Activated CD8-positive, alpha-beta memory T cell treated with anti-CD3 and anti-CD28 coated beads, Interleukin-2, amount 50 U/mL, for 1 hour (primary cell): ENCODE measurements around the gene CLEC16A.
"Not testable (repeated sequence)": the region's sequence is repeated elsewhere in the genome, so short reads cannot be mapped to it uniquely, and the experiment has no call there.

ENCODE experiments used
- DNase-seq: peaks from one replicate; pipeline ENCODE4 v3.0.0-alpha.2; 2020; ENCODE audit errors: extremely low read depth

CLEC16A gene

GRCh38 chr16:11101283-11101682 is 156.9 kb downstream of the CLEC16A start:
- no peak for DNase-seq

- no peak for DNase-seq
These were observed 157.5 kb downstream of the CLEC16A start for GRCh38 chr16:11101695-11102522.

GRCh38 chr16:11102523-11102898 is 158.1 kb downstream of the CLEC16A start:
- no peak for DNase-seq

DNA sequence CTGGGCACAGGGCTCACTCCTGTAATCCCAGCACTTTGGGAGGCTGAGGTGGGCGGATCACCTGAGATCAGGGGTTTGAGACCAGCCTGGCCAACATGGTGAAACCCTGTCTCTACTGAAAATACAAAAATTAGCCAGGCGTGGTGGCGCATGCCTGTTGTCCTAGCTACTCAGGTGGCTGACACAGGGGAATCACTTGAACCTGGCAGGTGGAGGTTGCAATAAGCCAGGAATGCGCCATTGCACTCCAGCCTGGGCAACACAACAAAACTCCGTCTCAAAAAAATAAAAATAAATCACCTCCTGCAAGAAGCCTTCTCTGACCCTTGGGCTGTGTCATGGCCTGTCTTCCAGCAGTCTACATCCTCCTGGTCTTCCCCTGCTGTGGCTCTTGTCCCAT is 158.9 kb downstream of the CLEC16A start:
- not testable (repeated sequence) for DNase-seq

DNA sequence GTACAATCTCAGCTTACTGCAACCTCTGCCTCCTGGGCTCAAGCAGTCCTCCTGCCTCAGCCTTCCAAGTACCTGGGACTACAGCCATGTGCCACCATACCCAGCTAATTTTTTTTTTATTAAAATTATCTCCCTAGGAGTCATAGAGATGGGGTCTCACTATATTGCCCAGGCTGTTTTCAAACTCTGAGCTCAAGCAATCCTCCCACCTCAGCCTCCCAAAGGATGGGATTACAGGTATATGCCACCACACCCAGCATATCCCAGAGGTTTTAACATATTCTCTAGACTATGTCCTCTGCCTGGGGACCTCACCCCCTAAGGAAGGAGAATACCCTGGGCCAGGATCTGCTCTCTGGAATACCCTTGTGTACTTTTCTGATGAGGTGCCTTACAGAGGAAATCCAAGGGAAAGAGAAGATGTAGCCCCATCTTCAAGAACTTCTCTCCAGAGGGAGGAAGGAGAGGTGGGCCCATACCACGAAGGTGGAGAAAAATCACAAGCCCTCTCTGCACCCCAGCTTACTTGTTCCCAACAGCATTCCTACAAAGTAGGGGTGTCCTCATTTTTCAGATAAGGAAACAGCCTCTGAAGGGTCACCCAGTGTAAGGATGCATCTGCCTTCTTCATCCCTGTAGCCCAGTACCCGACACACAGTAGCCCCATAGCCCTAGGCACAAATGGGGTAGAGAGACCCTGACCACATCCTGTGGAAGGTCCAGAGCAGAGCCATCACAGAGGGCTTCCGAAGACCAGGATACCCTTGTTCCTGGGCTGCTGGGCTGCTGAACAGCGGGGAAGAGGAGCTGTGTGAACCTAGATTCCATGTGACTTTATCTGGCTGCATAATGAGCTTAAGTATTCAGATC is 160.0 kb downstream of the CLEC16A start:
- no peak for DNase-seq

DNA sequence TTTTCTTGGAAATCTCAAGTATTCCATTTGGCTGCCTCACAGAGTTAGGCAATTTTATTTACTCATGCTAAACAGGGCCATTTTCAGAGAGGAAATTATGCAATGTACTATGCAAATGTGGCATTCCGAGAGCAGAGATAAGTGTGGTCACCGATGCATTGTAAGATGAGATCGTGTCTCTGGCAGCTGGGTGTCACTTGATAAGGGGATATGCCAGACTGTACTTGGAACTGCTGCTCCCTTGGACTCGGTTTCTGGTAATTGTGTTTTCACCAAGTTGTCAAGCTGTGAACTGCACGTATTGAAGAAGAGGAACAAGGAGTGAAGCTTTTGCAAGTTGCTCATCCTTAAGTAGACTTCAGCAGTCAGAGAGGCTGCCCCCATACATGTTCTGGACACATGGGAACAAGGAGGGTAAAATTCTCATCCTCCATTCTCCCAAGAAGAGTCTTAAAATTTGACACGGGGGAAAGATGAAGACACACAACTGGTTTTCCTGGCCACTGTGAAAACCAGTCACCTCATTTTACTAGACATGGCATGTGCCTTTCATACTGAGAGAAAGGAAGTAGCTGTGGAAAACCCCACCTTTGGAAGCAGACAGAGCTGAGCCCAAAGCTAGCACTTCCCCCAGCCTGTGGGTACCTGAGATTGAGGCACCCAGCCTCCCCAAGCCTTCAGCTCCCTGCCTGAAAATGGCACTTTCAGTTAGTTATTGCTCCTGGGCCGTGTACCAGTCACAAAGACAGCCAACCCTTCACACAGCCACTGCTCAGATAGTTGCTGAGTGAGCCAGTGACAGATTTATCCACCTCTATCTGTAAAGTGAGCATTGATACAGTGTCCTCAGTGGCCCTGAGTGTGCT is 160.9 kb downstream of the CLEC16A start:
- DNase-seq, result no peak

- DNase-seq, result no peak
These were observed 162.4 kb downstream of the CLEC16A start for GRCh38 chr16:11106726-11107125.

DNA sequence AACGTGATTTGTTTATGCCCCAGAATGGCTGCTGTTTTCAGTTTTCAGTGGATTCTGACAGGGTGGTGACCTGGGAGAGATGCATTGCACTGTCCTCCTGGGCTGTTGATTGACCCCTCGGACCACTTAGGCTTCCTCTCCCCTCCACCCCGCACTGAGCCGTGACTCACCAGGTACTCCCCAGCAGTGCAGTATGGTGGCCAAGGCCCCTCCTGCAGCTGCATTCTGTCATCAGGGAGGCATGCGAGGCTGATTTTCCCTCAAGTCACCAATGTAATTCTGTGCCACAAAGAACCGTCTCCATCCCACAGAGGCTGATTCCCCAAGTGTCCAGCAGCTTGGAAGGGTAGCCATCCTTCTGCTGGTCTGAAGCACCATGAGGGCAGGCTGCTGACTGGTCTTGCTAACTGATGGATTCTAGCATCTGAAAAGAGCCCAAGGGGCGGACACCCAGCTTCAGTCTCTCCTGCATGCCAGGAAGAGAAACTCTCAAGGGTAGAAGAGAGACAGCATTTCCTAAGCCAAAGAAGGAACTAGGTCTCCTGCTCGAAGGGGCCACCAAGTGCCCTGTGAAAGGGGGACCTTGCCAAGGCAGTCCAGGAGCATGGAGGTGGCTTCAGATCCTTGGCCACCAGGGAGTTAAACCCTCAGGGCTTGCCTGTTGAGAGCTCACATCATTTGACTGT is 163.6 kb downstream of the CLEC16A start:
- DNase-seq, result no peak

DNA sequence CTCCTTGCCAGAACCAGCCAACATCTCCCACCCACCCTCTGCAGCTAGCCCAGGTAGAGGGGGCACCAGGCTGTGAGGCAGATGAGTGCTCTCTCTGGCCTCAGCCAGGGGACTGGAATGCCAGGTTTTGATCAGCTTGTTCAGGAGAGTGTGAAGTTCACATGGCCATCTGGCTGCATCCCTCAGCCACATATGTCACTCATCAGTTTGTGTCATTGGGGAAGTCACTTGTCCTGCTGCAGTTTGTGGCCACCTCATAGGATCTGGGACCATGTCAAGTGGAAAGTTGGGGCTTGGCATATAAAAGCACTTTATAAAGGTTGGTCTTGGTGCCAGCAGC is 164.1 kb downstream of the CLEC16A start:
- no peak for DNase-seq

DNA sequence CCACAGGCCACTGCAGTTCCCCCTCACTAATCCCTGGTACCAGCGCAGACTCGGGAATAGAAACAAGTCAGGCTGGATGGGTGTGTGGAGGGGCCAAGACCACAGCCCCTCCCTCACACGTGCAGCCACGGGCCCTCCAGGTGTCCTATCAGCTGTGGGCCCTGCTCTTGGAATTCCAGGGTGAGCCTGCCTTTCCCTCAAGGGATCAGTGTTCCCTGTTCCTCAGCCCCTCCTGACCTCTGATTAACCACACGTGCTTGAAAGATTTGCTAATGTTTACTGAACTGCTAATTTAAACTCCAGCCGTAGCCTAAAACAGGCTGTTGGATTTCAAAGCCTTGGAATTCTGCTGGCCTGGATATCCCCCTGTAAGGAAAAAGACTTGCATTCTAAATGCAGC is 165.2 kb downstream of the CLEC16A start:
- DNase-seq, result no peak

- no peak for DNase-seq
These were observed 166.8 kb downstream of the CLEC16A start for GRCh38 chr16:11111150-11111549.

DNA sequence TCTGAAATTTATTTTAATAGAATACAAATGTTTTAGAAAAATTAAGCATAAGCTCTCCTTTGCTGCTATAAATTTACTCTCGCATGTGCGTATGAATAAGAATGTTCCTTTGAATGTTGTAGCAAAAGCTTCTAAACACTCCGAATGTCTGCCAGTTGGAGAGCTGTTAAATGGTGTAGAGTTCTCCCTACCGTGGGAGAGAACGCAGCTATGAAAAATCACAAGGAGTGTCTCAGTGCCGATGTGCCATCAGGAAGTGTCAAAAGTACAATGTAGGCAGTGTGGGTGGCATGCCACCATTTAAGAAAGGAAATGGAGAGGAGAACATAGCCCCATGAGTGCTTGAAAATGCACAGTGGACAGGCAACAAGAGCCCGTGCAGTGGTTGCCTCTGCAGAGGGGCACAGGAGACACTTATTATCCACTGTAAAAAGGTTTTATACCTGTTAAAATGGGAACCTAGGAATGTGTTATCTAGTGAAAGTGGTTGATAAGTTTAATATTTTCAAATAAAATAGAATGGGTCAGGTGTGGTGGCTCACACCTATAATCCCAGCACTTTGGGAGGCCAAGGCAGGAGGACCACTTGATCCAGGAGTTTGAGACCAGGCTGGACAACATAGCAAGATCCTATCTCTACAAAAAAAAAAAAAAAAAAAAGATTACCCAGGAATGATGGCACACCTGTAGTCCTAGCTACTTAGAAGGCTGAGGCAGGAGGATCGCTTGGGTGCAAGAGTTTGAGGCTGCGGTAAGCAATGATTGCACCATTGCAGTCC is 167.7 kb downstream of the CLEC16A start:
- DNase-seq, result no peak

GRCh38 chr16:11112723-11113348 is 168.5 kb downstream of the CLEC16A start:
- DNase-seq, result no peak

DNA sequence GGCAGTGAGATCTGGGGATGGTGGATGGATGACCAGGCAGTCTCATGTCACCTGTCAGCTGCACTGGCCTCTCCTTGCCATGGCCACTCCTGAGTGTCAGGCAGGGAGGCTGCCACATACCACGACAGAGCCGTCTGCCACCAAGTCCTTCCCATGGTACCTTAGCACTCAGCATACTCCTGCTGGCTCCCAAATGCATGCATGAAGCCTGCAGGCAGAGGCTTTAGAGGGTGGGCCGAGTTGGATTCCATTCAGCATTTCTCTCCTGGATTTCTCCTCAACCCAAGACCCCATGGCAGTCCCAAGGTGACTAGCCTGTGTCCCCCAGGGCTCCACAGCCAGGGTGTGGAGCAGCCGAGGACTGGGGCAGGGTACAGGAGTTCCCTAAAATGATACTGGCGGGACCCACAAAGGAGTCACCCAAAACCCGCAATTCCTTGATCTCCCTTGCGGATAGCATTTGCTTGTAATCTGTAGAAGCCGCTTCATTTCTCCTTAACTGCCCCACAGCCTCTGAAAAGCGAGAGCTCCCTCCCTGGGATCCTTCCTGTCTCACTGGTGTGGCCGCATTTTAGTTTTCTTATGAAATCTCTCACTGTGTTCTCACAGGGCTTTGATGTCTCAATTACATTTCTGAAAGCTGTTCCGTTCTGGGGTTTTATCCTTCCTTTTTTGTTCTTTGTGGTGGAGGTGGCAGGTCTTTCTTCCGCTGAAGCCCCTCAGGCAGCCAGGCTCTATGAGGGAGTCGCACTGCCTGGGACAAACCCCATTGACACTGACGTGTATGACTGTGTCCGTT is 170.2 kb downstream of the CLEC16A start:
- DNase-seq, result no peak

GRCh38 chr16:11117576-11118211 is 173.3 kb downstream of the CLEC16A start:
- no peak for DNase-seq

DNA sequence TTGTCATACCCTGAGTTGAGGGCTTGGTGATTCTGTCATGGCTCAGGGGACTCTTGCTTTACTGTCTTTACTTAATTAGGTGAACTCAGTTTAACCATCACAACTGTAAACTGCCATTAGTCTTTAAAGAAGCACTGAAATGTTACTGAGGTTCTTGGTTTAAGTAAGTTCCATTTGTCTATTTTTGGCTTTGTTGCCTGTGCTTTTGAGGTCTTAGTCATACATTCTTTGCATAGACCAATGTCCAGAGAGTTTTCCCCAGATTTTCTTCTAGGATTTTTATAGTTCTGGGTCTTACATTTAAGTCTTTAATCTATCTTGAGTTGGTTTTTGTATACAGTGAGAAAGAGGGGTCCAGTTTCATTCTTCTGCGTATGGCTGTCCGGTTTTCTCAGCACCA is 174.1 kb downstream of the CLEC16A start:
- DNase-seq, result no peak

DNA sequence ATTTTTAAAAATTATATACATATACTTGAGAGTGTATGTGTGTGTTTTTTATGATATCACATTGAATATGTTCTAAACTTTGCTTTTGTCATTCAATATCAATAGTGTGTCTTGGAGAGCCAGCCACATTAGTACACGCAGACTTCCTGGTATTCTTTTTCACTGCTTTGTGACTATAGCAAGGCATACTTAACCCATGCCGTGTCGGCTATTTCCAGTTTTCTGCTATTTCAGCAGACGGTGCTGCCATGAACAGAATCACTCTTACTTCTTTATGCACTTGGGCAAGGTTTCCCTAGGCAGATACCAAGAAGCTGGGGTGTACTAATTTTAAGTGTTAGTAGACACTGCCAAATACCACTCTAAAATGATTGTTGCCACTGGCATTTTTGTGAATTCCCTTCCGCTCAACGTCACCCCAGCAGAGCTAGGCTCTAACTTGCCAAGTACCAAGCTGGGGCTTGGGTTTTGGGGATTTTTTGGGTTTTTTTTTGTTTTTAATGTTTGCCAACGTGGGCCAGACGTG is 176.8 kb downstream of the CLEC16A start:
- DNase-seq, result no peak

DNA sequence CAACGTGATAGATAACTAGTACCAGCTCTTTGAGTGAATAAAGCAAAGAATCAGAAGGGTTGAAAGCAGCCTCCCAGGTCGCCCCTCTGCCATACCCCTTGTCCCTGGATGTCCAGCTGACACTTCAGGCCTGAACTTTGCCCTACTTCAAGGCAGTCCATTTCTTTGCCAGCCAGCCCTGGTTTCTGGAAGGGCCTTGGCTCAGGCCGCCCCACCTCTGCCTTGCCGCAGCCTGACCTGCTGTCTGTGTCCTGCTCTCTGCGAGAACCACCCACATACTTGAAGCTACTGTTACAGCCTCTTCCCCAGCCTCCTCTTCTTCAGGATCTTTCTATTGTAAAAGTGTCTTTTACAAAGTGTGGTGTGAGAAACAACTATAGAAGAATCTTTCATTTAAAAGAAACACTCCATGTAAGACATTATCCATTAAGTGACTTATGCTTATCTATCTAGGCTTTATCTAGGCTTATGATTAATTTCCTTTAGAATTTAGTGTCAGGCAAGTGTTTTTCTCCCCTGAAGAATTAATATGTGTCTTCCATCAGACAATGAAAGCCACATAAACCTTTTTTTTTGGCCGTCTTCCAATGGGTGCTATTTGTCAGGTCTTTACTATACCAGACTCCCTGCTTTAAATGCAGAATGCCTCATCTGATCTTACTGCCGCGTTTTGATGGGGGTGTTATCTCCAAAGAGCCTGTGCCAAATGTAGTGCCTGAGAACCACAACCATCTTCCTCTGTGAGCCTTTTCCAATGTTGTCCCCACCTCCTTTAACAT is 177.7 kb downstream of the CLEC16A start:
- no peak for DNase-seq
